Esophagus (tissue), 2 donors: ENCODE results near the gene NT5C1A. TPM values are rescaled to one million over a fixed set of nuclear protein-coding genes. Genes with fewer than 3 reads are reported as not detected.

ENCODE experiments used
- H3K27ac ChIP-seq, 2 donors: one replicate each; pipeline ENCODE4 v1.5.1; 2013; ENCODE audit warnings: low read depth in 2 of 2, mild to moderate bottlenecking in 2 of 2, inconsistent platforms in 1 of 2, low read length in 1 of 2, moderate library complexity in 1 of 2
- H3K27me3 ChIP-seq, 2 donors: one replicate each; pipeline ENCODE4 v1.6.1; 2013; ENCODE audit warnings: low read length in 2 of 2, control low read depth in 1 of 2, mild to moderate bottlenecking in 1 of 2; ENCODE audit not compliant: insufficient read depth in 2 of 2, control insufficient read depth in 1 of 2
- H3K36me3 ChIP-seq, 2 donors: one replicate each; pipeline ENCODE4 v1.6.1; 2013; ENCODE audit warnings: low read length in 1 of 2; ENCODE audit not compliant: control insufficient read depth in 2 of 2, insufficient read depth in 2 of 2
- H3K4me1 ChIP-seq, 2 donors: one replicate each; pipeline ENCODE4 v1.6.1; 2013; ENCODE audit warnings: low read length in 1 of 2; ENCODE audit not compliant: control insufficient read depth in 2 of 2, insufficient read depth in 2 of 2
- H3K4me3 ChIP-seq, 2 donors: one replicate each; pipeline ENCODE4 v1.5.1; 2013; ENCODE audit warnings: low read length in 2 of 2, mild to moderate bottlenecking in 2 of 2, low read depth in 1 of 2, moderate library complexity in 1 of 2
- H3K9me3 ChIP-seq, 2 donors: one replicate each; pipeline ENCODE4 v1.6.1; 2013; ENCODE audit warnings: mild to moderate bottlenecking in 2 of 2, low read depth in 1 of 2, low read length in 1 of 2, moderate library complexity in 1 of 2; ENCODE audit not compliant: control insufficient read depth in 2 of 2, insufficient read depth in 1 of 2
- WGBS, 2 donors: extraction: QIAGEN DNeasy Blood & Tissue Kit; methylation state at CpG; one replicate each; pipeline ENCODE4 v1.1.7; 2013; 5-methylcytosine and 5-hydroxymethylcytosine counted together
- polyA plus RNA-seq, 2 donors: library from polyadenylated mRNA; stranded (reverse); fragments of 200-250 nt; gene quantifications; one replicate each; pipeline ENCODE4 v1.2.3, GENCODE V29; 2013
- donor health status: healthy with polysubstance abuse.
- donor health status: Bipolar disorder and iron deficiency.

Gene NT5C1A
- polyA plus RNA-seq, 2 donors = 0.02 TPM; not detected in 1

GRCh38 chr1:39625009-39625408 is 46.9 kb downstream of the NT5C1A start:
- Histone ChIP-seq H3K36me3 (no peaks in the 10 kb centered on the region), H3K27ac (no peak overlapping the region), H3K4me1 (no peaks in the 10 kb centered on the region), H3K4me3 (no peak overlapping the region), H3K9me3 (no peaks in the 10 kb centered on the region), H3K27me3 (no peaks in the 10 kb centered on the region)
- WGBS, 2 donors = 69 to 81% methylated on average over 8 of the region's 8 CpGs

DNA sequence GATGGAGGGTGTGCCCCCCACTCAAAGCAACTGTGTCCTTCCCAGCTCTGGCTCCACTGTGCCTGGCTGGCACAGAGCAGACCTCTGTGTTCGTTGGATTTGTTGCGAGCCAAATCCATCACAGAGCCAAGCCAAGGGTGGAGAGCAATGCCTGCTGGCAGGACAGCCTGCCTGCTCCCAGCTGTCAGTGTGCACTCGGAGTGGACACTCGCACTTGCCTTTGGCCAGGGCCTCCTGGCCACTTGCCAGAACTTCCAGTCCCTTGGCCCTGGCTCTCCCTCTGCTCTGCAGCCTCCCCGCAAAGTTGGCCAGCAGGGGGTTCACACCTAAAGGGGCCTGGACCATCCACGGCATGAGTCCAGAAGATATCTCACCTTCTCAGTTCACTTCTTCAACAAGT is 48.9 kb downstream of the NT5C1A start:
- WGBS, 2 donors = 54 to 62% methylated on average over 6 of the region's 6 CpGs
- H3K4me1 ChIP-seq = no peaks in the 10 kb centered on the region
- no peaks in the 10 kb centered on the region for H3K27me3 ChIP-seq
- H3K4me3 ChIP-seq = no peak overlapping the region
- no peak overlapping the region for H3K27ac ChIP-seq
- no peaks in the 10 kb centered on the region for H3K36me3 ChIP-seq
- no peaks in the 10 kb centered on the region for H3K9me3 ChIP-seq

GRCh38 chr1:39622427-39622826 is 49.5 kb downstream of the NT5C1A start:
- no peaks in the 10 kb centered on the region for H3K4me1 ChIP-seq
- H3K27ac ChIP-seq = no peak overlapping the region
- H3K27me3 ChIP-seq = no peaks in the 10 kb centered on the region
- no peak overlapping the region for H3K4me3 ChIP-seq
- H3K36me3 ChIP-seq = no peaks in the 10 kb centered on the region
- 96 to 97% methylated on average over 3 of the region's 3 CpGs for WGBS, 2 donors
- no peaks in the 10 kb centered on the region for H3K9me3 ChIP-seq

DNA sequence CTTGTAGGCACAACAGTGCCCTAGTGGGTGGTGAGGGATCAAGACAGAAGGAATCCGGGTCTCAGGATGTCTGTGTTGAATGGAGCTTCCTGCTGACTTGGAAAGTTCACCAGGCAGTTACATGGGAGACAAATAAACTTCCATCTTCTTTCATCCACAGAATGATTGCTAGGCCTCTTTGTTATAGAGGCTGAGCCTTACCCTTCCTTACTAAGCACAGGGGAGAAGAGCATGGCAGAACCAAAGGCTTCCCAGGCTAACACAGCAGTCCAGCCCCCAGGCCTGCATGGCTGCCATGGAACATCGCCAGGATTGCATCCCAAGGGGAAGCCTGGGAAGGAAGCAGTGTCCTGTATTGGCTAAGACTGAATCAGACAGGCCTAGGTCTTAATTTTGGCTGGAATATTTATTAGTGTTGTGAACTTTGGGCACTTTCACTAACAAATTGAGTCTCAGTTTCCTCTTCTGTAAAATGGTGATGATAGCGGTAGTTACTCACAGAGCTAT is 51.2 kb downstream of the NT5C1A start:
- no peaks in the 10 kb centered on the region for H3K27me3 ChIP-seq
- WGBS, 2 donors = 85 to 92% methylated on average over 3 of the region's 3 CpGs
- H3K4me1 ChIP-seq = no peaks in the 10 kb centered on the region
- no peaks in the 10 kb centered on the region for H3K36me3 ChIP-seq
- no peak overlapping the region for H3K27ac ChIP-seq
- H3K9me3 ChIP-seq = no peaks in the 10 kb centered on the region
- no peak overlapping the region for H3K4me3 ChIP-seq

DNA sequence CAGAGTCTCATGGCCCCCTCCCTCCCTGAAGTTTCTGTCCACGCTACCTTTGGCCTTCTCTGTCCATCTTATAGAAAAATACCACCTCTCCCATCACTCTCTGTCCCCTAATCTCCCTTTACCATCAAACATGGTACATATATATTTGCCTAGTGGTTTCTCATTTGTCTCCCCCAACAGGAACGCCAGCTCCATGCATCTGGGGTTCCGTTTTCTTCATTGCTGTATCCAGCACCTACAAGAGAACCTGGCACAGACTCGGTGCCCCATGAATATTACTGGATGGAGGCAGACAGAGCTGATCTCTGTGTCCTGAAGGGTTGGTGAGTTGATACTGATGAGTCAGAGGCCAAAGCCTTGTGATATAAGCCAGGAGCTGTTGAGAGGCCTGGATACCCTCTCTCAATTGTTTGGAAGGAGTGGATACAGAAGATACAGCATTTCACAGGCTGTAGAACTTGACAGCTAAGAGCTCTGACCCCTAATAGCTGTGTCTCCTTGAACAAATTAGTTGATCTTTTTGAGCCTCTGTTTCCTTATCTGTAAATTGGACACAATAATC is 54.3 kb downstream of the NT5C1A start:
- Histone ChIP-seq H3K27me3 (no peaks in the 10 kb centered on the region), H3K36me3 (no peaks in the 10 kb centered on the region)
- 79 to 84% methylated on average over 4 of the region's 4 CpGs for WGBS, 2 donors

DNA sequence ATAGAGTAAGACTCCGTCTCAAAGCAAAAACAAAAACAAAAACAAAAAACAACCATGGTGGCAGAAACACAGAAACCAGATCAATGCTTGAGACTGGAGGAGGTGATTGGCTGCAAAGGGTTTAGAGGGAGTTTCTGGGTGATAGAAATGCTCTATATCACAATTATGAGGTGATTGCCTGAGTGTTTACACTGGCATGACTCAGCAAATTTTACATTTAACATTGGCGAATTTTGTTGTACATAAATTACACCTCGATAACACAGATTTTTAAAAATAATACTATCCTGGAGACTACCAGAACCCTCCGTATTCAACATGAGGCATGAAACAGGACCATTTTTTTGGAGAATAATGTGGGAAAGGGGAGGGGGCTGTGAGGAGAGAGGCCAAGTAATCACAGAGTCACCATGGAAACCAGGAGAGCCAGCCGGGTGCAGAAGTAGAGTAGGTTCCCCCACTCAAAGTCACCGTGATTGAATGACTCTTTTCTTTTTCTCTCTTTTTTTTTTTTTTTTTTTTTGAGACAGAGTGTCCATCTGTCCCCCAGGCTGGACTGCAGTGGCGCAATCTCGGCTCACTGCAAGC is 56.7 kb downstream of the NT5C1A start:
- Histone ChIP-seq H3K4me1 (no peaks in the 10 kb centered on the region), H3K4me3 (no peak overlapping the region), H3K9me3 (no peaks in the 10 kb centered on the region), H3K36me3 (no peaks in the 10 kb centered on the region), H3K27ac (no peak overlapping the region), H3K27me3 (no peaks in the 10 kb centered on the region)
- 71% methylated on average over 8 of the region's 8 CpGs for WGBS, 2 donors

More for the DNA sequence above, 54.3 kb downstream of the NT5C1A start:
- Histone ChIP-seq H3K9me3 (no peaks in the 10 kb centered on the region), H3K4me3 (no peak overlapping the region), H3K27ac (no peak overlapping the region), H3K4me1 (no peaks in the 10 kb centered on the region)

GRCh38 chr1:39614488-39614887 is 57.4 kb downstream of the NT5C1A start:
- Histone ChIP-seq H3K27me3 (no peaks in the 10 kb centered on the region), H3K4me1 (peaks cover 0 to 2% of the 10 kb centered on the region in 2 donors), H3K4me3 (no peak overlapping the region), H3K36me3 (no peaks in the 10 kb centered on the region), H3K9me3 (no peaks in the 10 kb centered on the region), H3K27ac (no peak overlapping the region)
- 92% methylated on average over 6 of the region's 6 CpGs for WGBS, 2 donors

GRCh38 chr1:39613250-39613649 is 58.7 kb downstream of the NT5C1A start:
- peaks cover 0 to 2% of the 10 kb centered on the region in 2 donors for H3K4me1 ChIP-seq
- H3K27me3 ChIP-seq = no peaks in the 10 kb centered on the region
- H3K36me3 ChIP-seq = no peaks in the 10 kb centered on the region
- H3K9me3 ChIP-seq = no peaks in the 10 kb centered on the region
- no peak overlapping the region for H3K27ac ChIP-seq
- no peak overlapping the region for H3K4me3 ChIP-seq
- 67 to 71% methylated on average over 6 of the region's 6 CpGs for WGBS, 2 donors

DNA sequence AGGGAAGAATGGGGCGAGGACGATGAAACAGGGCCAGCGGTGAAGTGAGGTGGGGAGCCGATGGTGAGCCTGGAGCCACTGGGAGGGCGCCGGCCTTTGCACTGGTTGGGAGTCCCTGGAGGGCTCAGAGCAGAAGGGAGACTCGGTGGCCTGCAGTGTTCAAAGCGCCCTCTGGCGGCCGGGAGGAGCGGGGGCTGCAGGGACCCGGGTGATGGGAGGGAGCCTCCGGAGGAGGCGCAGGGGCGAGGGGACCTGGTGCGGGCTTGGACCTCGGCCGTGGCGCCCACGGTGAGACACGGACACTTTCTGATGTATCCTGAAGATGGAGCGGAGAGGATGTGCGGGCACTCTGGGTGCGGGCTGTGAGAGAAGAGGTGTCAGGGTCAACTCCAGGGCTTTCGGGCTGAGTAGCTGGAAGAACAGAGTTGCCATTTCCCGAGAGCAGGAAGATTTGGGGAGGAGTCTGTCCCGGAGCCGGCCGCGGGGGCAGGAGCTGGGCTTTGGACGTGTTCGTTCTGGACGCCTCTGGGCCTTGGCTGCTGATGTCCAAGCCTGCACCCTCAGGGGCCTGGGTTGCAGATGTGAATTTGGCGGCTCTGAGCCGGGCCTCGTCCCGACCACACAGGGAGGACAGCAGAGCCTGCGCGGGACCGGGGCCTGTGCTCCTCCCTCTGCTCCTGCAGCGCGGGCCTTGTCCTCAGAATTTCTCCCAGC is 62.1 kb downstream of the NT5C1A start:
- Histone ChIP-seq H3K4me3 (no peak overlapping the region), H3K27ac (no peak overlapping the region), H3K4me1 (peaks cover 0 to 2% of the 10 kb centered on the region in 2 donors), H3K36me3 (no peaks in the 10 kb centered on the region), H3K27me3 (no peaks in the 10 kb centered on the region), H3K9me3 (no peaks in the 10 kb centered on the region)
- 31 to 36% methylated on average over 40 to 42 of the region's 42 CpGs for WGBS, 2 donors
